Fibroblast of lung (primary cell): Measurements from ENCODE around the gene NUP210. TPM values are rescaled to one million over a fixed set of nuclear protein-coding genes. Genes with fewer than 3 reads are reported as not detected.

Experiments used
- DNase-seq, 2 donors: peaks; one replicate each; pipeline versions ENCODE4 v3.0.0 to v3.0.0-alpha.2; 2010; ENCODE audit warnings: low read depth in 2 of 2
- H2AFZ ChIP-seq: 2 replicates; pipeline ENCODE4 v1.5.1; 2012; ENCODE audit warnings: low read length, control low read depth, inconsistent platforms
- H3K27ac ChIP-seq: 2 replicates; pipeline ENCODE4 v1.5.1; 2011; ENCODE audit warnings: low read length, control low read depth; ENCODE audit not compliant: insufficient read depth
- H3K27me3 ChIP-seq: 2 replicates; pipeline ENCODE4 v1.5.1; 2011; ENCODE audit warnings: mild to moderate bottlenecking, low read length; ENCODE audit not compliant: control insufficient read depth, insufficient read depth
- H3K36me3 ChIP-seq: 2 replicates; pipeline ENCODE4 v1.5.1; 2011; ENCODE audit warnings: low read length; ENCODE audit not compliant: control insufficient read depth, insufficient read depth
- H3K4me1 ChIP-seq: 2 replicates; pipeline ENCODE4 v1.5.1; 2011; ENCODE audit warnings: low read length; ENCODE audit not compliant: control insufficient read depth, insufficient read depth; ENCODE audit errors: extremely low read depth
- H3K4me2 ChIP-seq: 2 replicates; pipeline ENCODE4 v1.5.1; 2011; ENCODE audit warnings: low read length, control low read depth; ENCODE audit not compliant: insufficient read depth; ENCODE audit errors: extremely low read depth
- H3K4me3 ChIP-seq, 4 experiments: fragments of 200-600 bp in 1 of 4; sonication (generic) in 1 of 4; replicated peaks in 1 of 4; 2 replicates each; pipeline ENCODE4 v1.5.1; 2011 to 2016; ENCODE audit warnings: low read length in 4 of 4, low read depth in 3 of 4, mild to moderate bottlenecking in 3 of 4, control low read depth in 2 of 4, inconsistent platforms in 1 of 4, mixed read lengths in 1 of 4; ENCODE audit not compliant: insufficient read depth in 1 of 4; ENCODE audit errors: control extremely low read depth in 1 of 4
- H3K79me2 ChIP-seq: 2 replicates; pipeline ENCODE4 v1.5.1; 2012; ENCODE audit warnings: mild to moderate bottlenecking, low read length, inconsistent platforms; ENCODE audit not compliant: control insufficient read depth, insufficient read depth
- H3K9ac ChIP-seq: 2 replicates; pipeline ENCODE4 v1.5.1; 2011; ENCODE audit warnings: mild to moderate bottlenecking, low read length, control low read depth; ENCODE audit not compliant: insufficient read depth
- H3K9me3 ChIP-seq: 2 replicates; pipeline ENCODE4 v1.5.1; 2012; ENCODE audit warnings: low read depth, low read length; ENCODE audit not compliant: control insufficient read depth, insufficient read depth
- H4K20me1 ChIP-seq: 2 replicates; pipeline ENCODE4 v1.5.1; 2011; ENCODE audit warnings: low read length; ENCODE audit not compliant: control insufficient read depth, insufficient read depth; ENCODE audit errors: extremely low read depth
- CTCF ChIP-seq, 2 donors: IDR thresholded peaks in 1 of 2; conservative IDR thresholded peaks in 1 of 2; 1 replicate in 1 of 2; 2 replicates in 1 of 2; pipeline ENCODE4 v1.5.1; 2011 to 2012; ENCODE audit warnings: low read length in 2 of 2, control low read depth in 1 of 2, inconsistent platforms in 1 of 2, low read depth in 1 of 2, mild to moderate bottlenecking in 1 of 2
- EZH2 ChIP-seq: IDR thresholded peaks from 2 replicates; pipeline ENCODE4 v1.5.1; 2012; ENCODE audit warnings: low read length, control low read depth, mild to moderate bottlenecking; ENCODE audit errors: missing control alignments
- polyA plus RNA-seq, 2 donors: library from polyadenylated mRNA; depleted of rRNA in 1 of 2; stranded (reverse) in 1 of 2; unstranded in 1 of 2; fragments of >200 nt; gene quantifications; 2 replicates each; pipeline ENCODE4 v1.2.1, GENCODE V29; 2011 to 2012; ENCODE audit warnings: missing spikeins in 1 of 2
- total RNA-seq: library from RNA; depleted of rRNA; stranded (reverse); fragments of >200 nt; gene quantifications from 2 replicates; pipeline ENCODE4 v1.2.1, GENCODE V29; 2014

Gene NUP210
- total and polyA plus RNA-seq, 2 donors (not counting 1 experiment from before 2014, with no cell fraction given), result 0.09 to 0.33 TPM

- no peak for DNase-seq
- Histone ChIP-seq H3K27ac (no peak overlapping the region), H3K4me3 (no peak overlapping the region)
Observed at GRCh38 chr3:13394363-13394762, 25.8 kb downstream of the NUP210 start.

GRCh38 chr3:13393427-13394360, 26.4 kb downstream of the NUP210 start:
- H3K9me3 ChIP-seq, result no peaks in the 10 kb centered on the region
- no peak overlapping the region for H3K4me3 ChIP-seq
- H4K20me1 ChIP-seq, result no peaks in the 10 kb centered on the region
- no peaks in the 10 kb centered on the region for H3K79me2 ChIP-seq
- no peak for TF ChIP-seq CTCF (conservative IDR thresholded peaks at IDR 0.05 in 1 of 2, IDR thresholded peaks at IDR 0.05 in 1 of 2; ENCODE audit: low read depth in 1 of 2, low read length in 2 of 2)
- no peak for TF ChIP-seq EZH2
- H2AFZ ChIP-seq, result no peak overlapping the region
- no peak overlapping the region for H3K9ac ChIP-seq
- no peak for DNase-seq
- no peaks in the 10 kb centered on the region for H3K4me1 ChIP-seq
- no peaks in the 10 kb centered on the region for H3K36me3 ChIP-seq
- H3K4me2 ChIP-seq, result no peak overlapping the region
- no peak overlapping the region for H3K27ac ChIP-seq
- no peaks in the 10 kb centered on the region for H3K27me3 ChIP-seq

More at GRCh38 chr3:13394363-13394762, 25.8 kb downstream of the NUP210 start:
- Histone ChIP-seq H3K36me3 (no peaks in the 10 kb centered on the region), H3K4me1 (no peaks in the 10 kb centered on the region), H2AFZ (no peak overlapping the region), H3K9me3 (no peaks in the 10 kb centered on the region), H3K4me2 (no peak overlapping the region), H3K79me2 (no peaks in the 10 kb centered on the region), H3K9ac (no peak overlapping the region), H3K27me3 (no peaks in the 10 kb centered on the region), H4K20me1 (no peaks in the 10 kb centered on the region)
- TF ChIP-seq EZH2 (no peak), CTCF (conservative IDR thresholded peaks at IDR 0.05 in 1 of 2, IDR thresholded peaks at IDR 0.05 in 1 of 2; ENCODE audit: low read depth in 1 of 2, low read length in 2 of 2) (no peak)

- Histone ChIP-seq H3K4me3 (no peak overlapping the region), H2AFZ (no peak overlapping the region), H3K79me2 (no peaks in the 10 kb centered on the region), H3K9ac (no peak overlapping the region), H3K36me3 (no peaks in the 10 kb centered on the region), H4K20me1 (no peaks in the 10 kb centered on the region), H3K27me3 (no peaks in the 10 kb centered on the region), H3K9me3 (no peaks in the 10 kb centered on the region), H3K27ac (no peak overlapping the region), H3K4me2 (no peak overlapping the region), H3K4me1 (no peaks in the 10 kb centered on the region)
- DNase-seq, result no peak
- peak in 1 of 2 donors; percentile 3 for TF ChIP-seq CTCF (conservative IDR thresholded peaks at IDR 0.05 in 1 of 2, IDR thresholded peaks at IDR 0.05 in 1 of 2; ENCODE audit: low read depth in 1 of 2, low read length in 2 of 2)
- TF ChIP-seq EZH2, result no peak
Observed at GRCh38 chr3:13391308-13391707, 28.8 kb downstream of the NUP210 start.
